ENCODE data around the gene SENP1.

- TF ChIP-seq CTCF (IDR thresholded peaks at IDR 0.05) (no peak), POLR2AphosphoS5 (IDR thresholded peaks at IDR 0.05) (no peak)
These were observed 12.5 kb upstream of the SENP1 start for GRCh38 chr12:48118284-48118871.
